HG03354 (cell line): Measurements from ENCODE around the gene ADARB2.
"Not testable (repeated sequence)": the region's sequence is repeated elsewhere in the genome, so short reads cannot be mapped to it uniquely, and the experiment has no call there.

Experiments
- ATAC-seq: cut with Tn5 transposase; IDR thresholded peaks from one replicate; pipeline ENCODE4 v1.9.1; 2021; ENCODE audit warnings: mild to moderate bottlenecking; ENCODE audit not compliant: unreplicated experiment, poor library complexity, severe bottlenecking

Gene ADARB2

GRCh38 chr10:1248262-1248630, 489.1 kb downstream of the ADARB2 start:
- ATAC-seq = not testable (repeated sequence)

GRCh38 chr10:1247598-1248261, 489.6 kb downstream of the ADARB2 start:
- no peak for ATAC-seq

- no peak for ATAC-seq
Measured at GRCh38 chr10:1244493-1244892, 492.8 kb downstream of the ADARB2 start.

GRCh38 chr10:1243486-1244234, 493.7 kb downstream of the ADARB2 start:
- no peak for ATAC-seq

- ATAC-seq = no peak
Measured at GRCh38 chr10:1242975-1243374, 494.4 kb downstream of the ADARB2 start.

- ATAC-seq = no peak
Measured at GRCh38 chr10:1241973-1242935, 495.1 kb downstream of the ADARB2 start.

- ATAC-seq = no peak
Measured at GRCh38 chr10:1241322-1241890, 495.9 kb downstream of the ADARB2 start.

- ATAC-seq = no peak
Measured at GRCh38 chr10:1240341-1240775, 497.0 kb downstream of the ADARB2 start.

- ATAC-seq = no peak
Measured at GRCh38 chr10:1233031-1233430, 504.3 kb downstream of the ADARB2 start.

- ATAC-seq = no peak
Measured at GRCh38 chr10:1232164-1232911, 505.0 kb downstream of the ADARB2 start.

GRCh38 chr10:1230592-1231275, 506.6 kb downstream of the ADARB2 start:
- no peak for ATAC-seq

GRCh38 chr10:1230138-1230537, 507.2 kb downstream of the ADARB2 start:
- no peak for ATAC-seq

GRCh38 chr10:1229574-1229973, 507.8 kb downstream of the ADARB2 start:
- ATAC-seq = no peak

- no peak for ATAC-seq
Measured at GRCh38 chr10:1229116-1229515, 508.2 kb downstream of the ADARB2 start.

- no peak for ATAC-seq
Measured at GRCh38 chr10:1228467-1228975, 508.8 kb downstream of the ADARB2 start.

- no peak for ATAC-seq
Measured at GRCh38 chr10:1227510-1228402, 509.6 kb downstream of the ADARB2 start.

- not testable (repeated sequence) for ATAC-seq
Measured at GRCh38 chr10:1226907-1227306, 510.4 kb downstream of the ADARB2 start.

GRCh38 chr10:1219874-1220273, 517.5 kb downstream of the ADARB2 start:
- ATAC-seq = not testable (repeated sequence)
